DMS79 (cell line): Measurements from ENCODE around the gene ITGA5.

Source experiments
- DNase-seq: peaks from one replicate; lab custom pipeline; 2025; lab: John Stamatoyannopoulos, UW

Gene ITGA5

DNA sequence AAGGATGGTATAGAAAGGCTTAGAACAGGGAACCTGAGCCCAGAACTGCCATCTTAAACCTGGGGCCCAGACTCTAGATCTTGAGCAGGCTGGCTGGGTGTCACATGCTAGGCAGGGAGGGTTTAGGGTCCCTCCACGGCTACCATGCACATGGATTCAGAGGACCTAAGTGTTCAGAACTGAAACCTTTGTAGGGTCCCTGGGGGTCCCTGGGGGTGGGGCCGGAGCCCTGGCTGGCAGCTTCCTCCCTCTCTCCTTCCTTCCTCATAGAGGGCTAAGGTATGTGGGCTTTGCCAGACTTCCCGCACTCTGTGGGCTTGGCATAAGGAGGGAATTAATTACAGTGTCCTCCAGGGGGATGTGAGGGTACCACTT lies 29.9 kb downstream of the ITGA5 start:
- no peak for DNase-seq

DNA sequence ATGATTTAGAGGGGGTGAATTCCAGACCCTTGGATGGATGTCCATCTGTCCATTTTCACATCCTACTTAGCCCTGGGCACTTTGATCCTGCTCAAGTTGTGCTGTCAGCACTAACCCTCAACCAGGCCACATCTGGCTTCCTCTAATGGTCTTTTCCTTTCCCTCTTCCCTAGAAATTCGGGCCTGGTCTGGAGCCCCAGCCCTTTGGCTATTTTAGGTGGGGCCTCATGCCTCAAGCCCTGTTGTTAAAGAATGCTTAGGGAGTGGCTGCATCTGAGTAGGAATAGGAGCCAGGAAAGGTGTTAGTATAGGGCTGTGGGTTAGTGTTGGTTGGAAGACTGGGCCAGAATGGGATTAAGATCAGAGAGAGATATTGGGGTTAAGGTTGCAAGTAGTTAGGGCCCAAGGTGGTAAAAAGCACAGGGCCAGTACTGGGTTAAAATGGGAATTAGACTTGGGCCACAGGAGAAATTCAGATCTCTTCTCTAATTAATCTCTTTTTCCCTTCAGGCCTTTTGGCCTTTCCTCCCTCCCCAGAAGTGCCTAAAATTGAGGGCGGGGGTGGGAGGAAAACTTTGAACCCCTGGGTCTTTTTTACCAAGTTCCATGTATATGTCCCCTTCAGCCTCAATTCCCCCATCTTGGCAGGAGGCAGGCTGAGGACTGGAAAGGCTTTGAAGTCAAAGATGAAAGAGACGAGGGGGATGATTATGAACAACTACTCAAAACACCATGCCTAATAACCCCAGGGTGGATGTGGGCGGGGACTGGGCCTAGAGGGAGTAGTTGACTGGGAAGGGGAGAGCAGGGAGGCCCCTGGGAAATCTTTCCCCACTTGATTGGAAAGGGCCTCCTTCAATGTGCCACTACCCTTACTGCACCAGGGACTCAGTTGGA lies 30.6 kb downstream of the ITGA5 start:
- no peak for DNase-seq

DNA sequence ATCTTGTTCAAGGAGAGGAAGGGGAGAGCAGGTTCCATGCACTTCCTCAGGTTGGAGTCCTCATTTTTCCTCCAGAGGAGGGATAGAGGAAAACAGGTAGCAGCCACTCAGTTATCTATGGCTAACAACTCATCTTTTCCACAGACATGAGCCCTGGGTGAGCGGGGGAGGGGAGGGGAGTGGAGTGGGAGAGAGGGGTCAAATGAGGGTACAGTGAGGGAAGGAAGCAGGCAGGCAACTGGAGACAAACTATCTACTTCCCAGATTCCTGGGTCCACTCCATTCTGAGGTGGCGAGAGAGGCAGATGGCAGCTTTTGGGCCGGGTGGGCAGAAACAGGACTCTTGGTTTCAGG lies 32.0 kb downstream of the ITGA5 start:
- no peak for DNase-seq

DNA sequence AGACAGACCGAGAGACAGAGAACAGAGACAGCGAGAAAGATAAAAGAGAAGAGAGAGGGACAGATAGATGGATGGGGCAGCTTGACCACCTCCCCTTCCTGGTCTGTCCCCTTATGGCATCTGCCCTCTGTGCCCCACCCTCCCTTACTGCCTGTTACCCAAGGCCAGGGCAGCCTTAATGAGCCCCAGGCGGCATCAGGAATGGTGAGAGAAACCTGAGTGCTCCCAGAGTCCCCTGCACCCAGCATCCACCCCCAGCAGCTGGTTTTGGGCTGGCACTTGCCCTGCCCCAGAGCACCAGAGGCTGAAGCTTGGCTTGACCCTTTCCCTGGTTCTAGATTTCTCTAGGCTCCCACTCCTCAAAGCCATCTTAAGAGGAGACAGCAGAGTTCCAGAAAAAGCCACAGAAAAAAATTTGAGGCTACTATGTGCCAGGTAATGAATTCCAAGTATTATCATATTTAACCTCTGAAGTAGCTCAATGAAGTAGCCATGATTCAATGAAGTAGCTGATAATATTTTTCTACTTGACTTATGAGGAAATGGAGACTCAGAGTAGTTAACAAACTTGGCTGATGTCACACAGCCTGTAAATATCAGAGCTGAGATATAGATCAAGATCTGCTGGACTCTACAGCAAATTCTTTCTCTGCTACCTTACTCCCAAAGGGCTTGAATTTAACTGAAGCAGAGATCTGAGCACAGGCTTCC lies 32.5 kb downstream of the ITGA5 start:
- no peak for DNase-seq

DNA sequence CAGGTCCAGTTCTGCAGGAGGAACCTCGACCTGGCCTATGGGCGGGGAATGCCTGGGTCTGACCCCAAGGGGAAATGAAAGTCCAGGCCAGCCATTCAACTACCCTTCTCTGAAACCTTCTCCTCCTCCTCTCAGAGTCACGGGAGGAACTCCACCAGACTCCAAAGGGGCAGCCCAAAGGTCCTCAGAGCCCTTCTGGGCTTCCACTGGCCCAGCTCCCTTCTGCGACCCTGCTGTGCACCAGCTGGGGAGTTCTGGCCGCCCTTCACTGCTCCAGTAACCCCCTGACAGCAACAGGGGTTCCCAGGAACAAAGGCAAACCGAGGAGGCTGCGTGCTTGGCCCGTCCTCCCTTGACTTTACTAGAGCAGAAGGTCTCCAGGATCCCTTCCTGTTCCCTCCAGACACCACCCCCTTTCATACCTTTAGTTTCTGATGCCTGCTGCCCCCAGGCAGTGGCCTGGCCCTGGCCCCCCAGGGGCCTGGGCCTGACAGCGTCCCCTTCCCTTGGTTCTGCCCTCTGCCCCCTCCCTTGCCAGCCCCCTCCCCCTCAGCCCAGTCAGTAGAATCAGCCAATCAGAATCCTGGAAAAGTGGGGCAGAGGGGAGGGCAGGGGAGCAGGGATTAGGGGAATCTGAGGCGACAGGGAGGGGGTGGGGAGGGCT lies 33.7 kb downstream of the ITGA5 start:
- DNase-seq, result no peak

DNA sequence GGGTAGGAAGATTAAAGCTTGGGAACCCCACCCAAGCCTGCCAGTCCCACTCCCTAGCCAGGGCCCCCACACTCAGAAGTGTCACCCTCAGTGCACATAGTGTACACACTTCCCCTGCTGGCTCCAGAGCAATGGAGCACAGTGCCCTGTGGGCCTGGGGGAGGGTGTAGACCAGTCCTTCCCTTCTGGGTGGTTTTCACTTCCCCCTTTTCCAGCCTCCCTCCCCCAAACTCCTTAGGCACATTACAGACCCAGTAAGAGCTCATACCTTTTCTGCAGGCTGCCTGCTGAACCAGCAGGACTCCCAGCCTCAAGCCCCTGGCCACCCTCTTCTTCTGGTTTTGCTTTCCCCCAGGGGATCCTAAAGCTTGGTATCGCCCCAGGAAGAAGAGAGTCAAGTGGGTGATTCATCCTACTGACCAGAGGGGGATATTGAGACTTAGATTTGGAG lies 34.5 kb downstream of the ITGA5 start, which contains the start of gene ZNF385A:
ZNF385A (minus strand) TSS at position 143 of the 451 bp plus-strand sequence. CDS start 219 bp downstream, outside the sequence.
- DNase-seq, result no peak

DNA sequence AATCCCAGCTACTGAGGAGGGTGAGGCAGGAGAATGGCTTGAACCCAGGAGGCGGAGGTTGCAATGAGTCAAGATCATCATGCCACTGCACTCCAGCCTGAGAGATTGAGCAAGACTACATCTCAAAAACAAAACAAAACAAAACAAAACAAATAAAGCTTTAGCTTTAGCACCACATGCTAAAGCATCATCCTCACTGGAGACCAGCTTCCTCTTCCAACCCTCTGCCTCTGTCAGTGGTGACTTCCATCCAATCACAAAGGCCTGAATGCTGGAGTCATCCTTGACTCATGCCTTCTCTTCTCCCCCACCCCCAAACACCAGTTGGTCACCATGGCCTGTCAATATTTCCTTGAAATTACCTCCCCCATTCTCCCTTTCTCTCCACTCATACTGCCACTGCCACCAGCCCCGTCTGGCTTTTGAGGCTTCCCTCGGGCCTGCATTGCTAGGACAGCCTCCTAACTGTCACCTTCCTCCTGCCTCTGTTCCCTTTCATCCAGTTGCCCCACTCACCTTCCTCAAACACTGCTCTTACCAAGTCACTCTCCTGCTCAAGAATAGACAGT lies 35.9 kb downstream of the ITGA5 start:
- DNase-seq, result no peak

DNA sequence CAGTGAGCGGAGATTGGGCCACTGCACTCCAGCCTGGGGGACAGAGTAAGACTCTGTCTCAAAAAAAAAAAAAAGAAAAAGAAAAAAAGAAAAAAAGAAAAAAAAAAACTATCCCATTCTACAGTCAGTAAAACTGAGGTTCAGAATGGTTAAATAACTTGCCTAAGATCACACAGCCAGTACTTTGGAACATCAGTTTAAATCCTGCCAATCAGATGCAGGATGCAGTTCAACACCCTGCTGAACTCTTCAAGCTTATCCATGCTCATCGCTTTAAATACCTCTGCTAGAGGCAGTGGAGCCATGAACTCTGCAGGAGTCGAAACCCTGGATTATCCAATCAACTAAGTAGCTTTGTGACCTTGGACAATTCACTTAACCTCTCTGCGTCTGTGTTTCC lies 37.9 kb downstream of the ITGA5 start:
- DNase-seq, result no peak

DNA sequence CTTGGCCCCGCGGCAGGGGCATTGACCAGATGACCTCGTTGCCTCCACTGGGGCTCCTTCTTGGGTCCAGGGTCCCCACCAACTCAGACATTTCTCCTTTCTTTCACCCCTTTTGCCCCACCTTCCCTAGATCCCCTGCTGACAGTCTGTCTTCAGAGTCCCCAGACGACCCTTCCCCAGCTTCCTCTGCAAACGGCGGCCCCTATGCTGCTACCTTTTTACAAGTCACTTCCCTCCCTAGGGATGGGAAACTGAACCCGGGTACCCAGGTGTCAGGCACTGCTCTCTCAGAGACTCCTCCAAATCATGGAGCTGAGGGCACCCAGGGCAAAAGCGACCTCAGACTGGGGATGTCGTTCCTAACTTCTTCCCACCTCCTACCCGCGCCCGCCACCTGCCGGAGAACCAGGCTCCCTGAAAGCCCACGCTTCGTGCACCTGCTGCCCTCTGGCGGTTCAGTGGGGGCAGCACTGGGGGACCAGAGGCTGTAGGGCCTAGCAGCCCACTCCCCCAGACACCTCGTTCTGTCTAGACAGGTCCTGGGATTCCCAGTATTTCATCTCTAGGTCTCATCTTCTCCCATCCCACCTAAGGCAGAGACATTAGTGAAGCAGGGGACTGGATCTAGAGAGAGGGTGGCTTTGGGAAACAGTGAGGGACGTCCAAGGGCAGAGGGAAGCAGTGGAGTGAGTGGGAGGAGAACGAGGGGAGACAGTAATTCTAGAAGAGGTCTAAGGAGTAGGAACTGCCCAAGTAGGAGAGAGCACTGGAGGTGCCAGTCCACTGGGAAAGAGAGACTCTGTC lies 39.5 kb downstream of the ITGA5 start:
- no peak for DNase-seq

DNA sequence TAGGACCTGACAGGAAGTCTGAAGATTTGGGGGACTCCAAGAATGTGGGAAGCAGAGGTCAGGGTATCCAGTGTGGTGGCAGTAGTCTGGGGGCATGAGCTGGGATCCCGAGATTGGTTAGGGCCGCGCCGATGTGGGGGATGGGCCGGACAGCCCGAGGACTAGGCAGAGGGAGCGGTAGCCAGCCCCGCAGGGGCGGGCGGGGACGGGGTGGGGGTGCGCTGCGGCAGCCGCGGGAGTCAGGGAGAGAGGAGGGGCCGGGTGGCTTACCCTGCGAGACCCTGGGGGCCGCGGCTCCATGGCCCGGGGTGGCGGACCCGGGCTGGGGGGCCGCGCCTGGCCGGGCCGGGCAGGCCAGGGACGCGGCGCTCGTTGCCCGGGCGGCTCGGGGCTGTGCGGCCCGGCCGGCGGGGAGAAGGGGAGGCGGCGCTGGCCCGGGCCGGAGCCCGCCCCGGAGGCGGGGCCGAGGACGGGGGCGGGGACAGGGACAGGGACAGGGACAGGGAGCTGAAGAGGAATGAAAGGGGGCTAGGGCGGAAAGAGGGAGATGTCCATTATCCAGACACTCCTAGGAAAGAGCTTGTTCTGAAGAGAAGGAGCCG lies 40.2 kb downstream of the ITGA5 start:
- DNase-seq, result no peak

DNA sequence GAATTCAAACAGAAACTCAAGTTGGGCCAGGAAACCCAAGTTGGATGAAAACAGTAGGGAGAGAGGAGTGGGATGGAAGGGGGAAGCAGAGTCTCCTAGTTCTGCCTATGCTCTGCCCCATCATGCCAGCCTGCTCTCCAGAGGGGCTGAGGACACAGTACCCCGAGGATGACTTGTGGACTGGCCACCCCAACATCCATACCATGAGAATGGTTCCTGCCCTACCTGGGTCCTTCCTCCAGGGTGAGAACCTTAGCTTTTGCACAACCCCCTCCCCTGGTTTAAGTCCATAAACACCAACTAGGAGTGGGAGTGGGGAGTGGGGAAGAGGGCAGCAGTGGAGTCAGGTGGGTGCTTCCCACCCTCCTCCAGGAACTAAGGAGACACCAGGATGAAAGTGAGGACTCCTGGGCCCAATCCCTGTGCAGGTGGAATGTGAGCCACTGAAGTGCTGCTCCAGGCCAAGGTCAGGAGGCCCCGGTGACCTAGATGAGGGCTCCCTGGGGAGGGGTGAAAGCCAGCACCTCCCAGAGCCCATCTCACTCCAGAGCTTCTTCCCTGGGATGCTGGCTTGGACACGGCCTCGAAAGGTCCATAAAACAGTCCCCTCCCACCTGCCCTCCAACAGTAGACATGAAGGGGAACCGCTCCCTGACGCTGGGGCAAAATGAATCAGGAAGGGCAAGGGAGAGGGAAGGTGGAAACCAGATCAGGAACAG lies 41.1 kb downstream of the ITGA5 start:
- no peak for DNase-seq

DNA sequence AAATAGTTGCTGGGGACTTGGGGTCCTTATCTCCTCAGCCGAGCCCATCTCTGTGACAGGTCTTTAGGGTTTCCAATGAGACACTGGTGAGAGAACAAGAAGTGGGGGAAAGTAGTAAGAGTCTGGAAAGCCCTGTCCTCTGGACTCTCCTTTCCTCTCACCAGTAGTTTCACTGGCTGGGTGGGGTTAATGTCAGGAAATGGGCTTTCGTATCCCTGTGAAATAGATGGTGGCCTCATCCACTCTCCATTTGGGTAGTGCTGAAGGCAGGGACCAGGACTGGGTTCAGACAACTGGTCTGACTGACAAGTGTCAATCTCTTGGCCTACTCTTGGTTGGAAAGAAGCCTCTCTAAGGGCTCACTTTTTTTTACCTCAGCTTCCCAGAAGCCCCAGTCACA lies 42.1 kb downstream of the ITGA5 start:
- DNase-seq, result no peak

DNA sequence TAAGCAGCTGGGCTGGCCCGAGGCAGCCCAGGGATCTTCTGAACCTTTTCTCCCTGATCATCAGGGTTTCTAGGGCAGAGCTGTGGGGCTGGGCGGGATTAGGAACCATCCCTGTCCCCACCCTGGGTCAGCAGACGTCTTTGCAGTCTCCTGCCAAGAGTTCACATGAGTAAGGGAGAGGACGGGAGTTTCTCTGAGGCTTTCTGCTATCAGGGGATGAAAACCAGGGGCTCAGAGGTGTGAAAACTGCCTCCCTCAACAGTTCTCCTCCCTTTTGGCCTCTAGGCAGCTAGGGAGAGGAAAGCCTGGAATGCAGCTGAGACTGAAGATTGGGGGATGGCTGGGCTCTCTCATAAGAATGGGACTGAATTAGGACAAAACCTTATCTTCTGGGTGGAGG lies 42.5 kb downstream of the ITGA5 start:
- DNase-seq, result no peak

DNA sequence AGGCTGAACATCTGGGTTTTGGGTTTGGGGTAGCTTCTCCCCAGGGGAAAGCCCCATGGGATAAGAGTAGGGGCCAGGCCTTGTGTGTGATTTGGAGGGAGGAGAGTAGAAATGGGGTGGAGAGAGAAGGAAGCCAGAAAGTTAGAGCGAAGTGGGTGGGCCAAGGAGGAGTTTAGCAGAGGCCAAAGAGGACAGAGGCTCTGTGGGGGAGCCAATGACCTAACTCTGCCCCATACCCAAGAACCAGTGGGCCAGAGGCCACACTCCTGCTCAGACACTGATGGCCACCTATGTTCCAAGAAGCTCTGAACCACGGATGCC lies 43.8 kb downstream of the ITGA5 start:
- DNase-seq, result no peak

DNA sequence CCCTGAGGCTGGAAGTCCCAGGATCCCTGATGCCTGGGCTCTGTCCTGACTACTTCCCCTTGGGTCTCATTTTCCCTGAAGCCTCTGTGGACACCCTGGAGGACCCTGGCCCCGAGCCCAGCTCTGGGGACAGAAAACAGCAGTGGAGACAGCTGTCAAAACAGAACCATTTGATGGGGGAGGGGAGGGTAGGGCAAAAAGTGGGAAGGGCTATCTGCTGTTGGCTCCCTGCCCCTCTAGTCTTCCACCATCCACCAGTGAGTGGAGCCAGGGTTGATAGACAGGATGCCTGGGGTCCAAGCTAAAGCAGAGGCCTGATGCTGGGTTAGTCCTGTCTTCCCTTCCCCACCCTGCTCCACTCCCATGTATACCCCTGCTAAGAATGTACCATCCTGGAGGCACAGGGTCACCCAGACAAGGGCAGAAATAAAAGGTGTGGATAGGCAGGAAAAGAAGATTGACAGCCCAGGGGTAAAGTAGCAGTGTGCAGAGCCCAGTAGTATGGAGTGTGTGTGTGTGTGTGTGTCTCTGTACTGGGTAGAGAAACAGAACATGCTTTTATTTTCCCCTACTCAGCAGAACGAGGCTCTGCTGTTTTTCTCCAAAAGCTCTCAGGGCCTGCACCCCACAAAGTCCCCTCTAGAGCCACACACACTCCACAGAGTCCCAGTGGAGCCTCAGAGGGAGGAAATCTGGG lies 44.4 kb downstream of the ITGA5 start:
- DNase-seq, result no peak

DNA sequence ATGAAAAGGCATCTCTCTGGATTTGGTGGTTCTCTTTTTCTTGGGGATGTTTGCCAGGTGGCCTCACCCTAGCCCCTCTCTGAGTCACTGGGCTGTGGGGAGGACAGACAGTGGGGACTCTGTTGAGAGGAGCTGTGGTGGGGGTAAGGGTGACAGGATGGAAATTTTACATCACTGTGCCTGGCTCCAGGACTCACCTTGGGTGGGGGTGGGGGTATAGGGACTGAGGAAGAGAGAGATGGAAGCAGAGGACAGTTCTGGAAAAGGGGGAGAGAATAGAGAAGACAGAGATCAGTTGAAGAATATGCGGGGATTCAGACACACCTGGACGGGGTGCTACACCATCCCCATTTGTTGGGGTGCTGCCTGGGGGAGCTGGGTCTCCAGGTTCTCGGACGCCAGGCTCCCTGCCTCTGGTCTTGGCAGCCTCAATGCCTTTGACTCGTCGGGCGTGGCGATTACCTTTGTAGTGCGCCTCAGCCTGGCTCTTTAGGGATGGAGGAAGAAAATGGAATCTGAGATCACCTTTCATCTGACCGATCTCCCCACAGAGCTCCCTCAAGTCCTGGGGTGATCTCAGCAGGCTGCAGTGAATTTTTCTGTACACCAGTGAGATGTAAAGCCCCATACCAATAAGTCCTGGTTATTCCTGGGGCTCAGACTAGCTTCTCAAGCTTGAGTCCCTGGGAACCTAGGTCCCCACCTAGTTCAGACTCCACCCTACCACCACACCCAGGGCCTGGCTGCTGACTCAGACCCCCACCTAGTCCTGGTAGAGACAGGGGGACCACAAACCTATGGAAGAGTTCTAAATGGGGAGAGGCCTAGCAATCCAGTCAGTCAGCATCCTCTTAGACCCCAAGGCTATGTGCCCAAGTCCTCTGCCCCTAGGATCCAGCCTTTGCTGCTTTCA lies 45.2 kb downstream of the ITGA5 start:
- no peak for DNase-seq

DNA sequence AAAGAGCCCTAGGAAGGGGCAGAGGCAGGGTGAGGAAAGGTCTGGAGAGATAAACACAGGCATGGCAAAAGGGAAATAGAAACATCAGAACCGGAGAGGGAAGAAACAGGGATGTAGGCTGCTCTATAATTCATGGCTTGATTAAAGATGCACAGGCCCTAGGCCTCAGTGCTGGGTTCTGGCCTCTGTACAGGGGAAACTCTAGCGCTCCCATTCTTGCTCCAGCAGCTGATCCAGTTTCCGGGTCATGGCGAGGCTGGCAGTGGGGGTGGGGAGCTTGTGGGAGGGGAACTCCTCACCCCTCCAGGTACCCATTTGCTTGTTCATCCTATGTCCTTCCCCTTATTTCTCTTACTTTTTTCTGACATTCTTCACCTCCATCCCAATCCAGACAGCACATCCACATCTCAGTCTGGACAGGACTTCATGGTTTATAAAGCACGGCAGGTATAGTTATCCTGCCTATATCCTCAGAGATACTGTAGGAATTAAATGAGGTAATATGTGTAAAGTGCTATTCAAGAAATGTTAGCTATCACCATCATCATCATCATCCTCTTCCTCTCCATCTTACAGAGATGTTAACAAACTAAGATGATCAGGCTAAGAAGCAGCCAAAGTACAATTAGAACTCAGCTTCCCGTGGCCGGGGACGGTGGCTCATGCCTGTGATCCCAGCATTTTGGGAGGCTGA lies 46.8 kb downstream of the ITGA5 start:
- DNase-seq, result no peak

DNA sequence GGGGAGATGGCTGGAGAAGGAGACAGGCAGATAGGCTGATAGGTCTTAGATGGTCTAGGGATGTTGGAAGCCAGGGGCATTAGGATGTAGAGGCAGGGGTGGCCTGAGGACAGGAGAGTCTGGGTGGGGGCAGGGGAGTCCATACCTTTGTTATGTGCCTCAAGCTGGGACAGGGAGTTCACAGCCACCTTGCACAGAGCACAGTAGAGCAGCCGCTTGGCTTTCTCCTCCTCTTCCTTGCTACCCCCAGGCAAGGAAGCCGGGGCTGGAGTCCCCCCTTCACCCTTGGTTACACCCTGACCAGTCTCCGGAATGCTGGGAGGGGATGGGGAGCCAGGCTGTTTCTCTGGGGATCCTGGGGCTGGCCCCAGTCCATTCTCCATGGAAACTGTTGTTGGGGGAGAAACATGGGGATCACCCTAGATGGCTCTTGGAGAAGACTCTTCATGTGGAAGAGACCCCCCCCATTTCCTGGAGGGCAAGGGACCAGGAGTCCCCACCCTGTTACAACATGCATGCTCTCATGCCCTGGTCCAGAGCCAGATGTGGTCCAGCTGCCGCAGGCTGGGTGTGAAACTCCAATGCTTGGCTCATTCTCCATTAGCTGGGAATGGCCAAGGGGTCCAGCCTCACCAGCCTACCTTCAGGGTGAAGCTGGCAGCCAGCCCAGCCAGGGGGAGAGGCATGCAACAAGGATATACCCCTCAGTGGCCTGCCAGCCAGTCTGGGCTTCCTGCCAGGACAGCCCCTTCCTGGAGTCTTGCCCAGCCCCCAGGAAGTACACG lies 47.5 kb downstream of the ITGA5 start:
- DNase-seq, result peak; percentile 82
